GM21825 (cell line): ENCODE results near the gene SDK1.
"Not testable (repeated sequence)": the region's sequence is repeated elsewhere in the genome, so short reads cannot be mapped to it uniquely, and the experiment has no call there.

Experiments used
- ATAC-seq: cut with Tn5 transposase; IDR thresholded peaks from one replicate; pipeline ENCODE4 v1.9.1; 2021; ENCODE audit warnings: mild to moderate bottlenecking, moderate library complexity; ENCODE audit not compliant: unreplicated experiment

The SDK1 gene

DNA sequence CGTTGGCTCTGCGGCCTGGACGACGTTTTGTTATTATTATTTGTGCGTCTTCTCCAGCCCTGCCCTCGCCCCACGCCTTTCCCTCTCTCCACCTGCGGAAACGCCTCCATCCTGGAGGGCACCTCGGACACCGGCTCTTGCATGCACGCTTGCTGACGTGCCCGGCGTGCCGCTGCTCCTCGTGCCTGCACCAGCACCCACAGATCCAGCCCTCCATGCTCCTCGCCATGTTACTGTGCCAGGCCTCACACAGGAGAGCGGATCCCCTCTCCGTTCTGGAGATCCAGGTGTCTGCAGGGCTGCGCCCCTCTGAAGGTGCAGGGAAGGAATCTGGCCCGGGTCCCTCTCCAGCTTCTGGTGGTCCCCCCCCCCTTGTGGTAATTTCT, 1007.1 kb downstream of the SDK1 start:
- ATAC-seq: no peak

DNA sequence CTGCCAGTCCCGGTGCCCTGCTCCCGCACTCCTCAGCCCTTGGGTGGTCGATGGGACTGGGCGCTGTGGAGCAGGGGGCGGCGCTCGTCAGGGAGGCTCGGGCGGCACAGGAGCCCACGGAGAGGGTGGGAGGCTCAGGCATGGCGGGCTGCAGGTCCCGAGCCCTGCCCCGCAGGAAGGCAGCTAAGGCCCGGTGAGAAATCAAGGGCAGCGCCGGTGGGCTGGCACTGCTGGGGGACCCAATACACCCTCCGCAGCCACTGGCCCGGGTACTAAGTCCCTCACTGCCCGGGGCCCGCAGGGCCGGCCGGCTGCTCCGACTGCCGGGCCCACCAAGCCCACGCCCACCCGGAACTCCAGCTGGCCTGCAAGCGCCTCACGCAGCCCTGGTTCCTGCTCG, 1012.9 kb downstream of the SDK1 start:
- not testable (repeated sequence) for ATAC-seq

DNA sequence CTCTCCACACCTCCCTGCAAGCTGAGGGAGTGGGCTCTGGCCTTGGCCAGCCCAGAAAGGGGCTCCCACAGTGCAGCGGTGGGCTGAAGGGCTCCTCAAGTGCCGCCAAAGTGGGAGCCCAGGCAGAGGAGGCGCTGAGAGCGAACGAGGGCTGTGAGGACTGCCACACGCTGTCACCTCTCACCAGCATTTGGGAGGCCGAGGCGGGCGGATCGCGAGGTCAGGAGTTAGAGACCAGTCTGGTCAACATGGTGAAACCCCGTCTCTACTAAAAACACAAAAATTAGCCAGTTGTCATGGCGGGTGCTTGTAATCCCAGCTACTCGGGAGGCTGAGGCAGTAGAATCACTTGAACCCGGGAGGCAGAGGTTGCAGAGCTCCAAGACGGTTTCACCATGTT, 1013.3 kb downstream of the SDK1 start:
- not testable (repeated sequence) for ATAC-seq
